Mucosa of rectum (tissue), 2 donors: ENCODE measurements around the gene CACNA1E.

Experiments used
- H3K27ac ChIP-seq, 2 donors: one replicate each; pipeline ENCODE4 v1.7.0; 2013; ENCODE audit warnings: inconsistent platforms in 2 of 2, low read depth in 2 of 2, low read length in 2 of 2
- H3K27me3 ChIP-seq, 2 donors: one replicate each; pipeline ENCODE4 v1.7.0; 2013; ENCODE audit warnings: low read length in 2 of 2; ENCODE audit not compliant: control insufficient read depth in 2 of 2, insufficient read depth in 2 of 2
- H3K36me3 ChIP-seq, 2 donors: one replicate each; pipeline ENCODE4 v1.7.0; 2013; ENCODE audit warnings: low read length in 2 of 2; ENCODE audit not compliant: control insufficient read depth in 2 of 2, insufficient read depth in 2 of 2
- H3K4me1 ChIP-seq, 2 donors: one replicate each; pipeline ENCODE4 v1.7.0; 2013; ENCODE audit warnings: low read length in 2 of 2, mild to moderate bottlenecking in 1 of 2; ENCODE audit not compliant: control insufficient read depth in 2 of 2, insufficient read depth in 2 of 2
- H3K4me3 ChIP-seq, 2 donors: one replicate each; pipeline ENCODE4 v1.7.0; 2013; ENCODE audit warnings: low read length in 2 of 2
- H3K9ac ChIP-seq, 2 donors: one replicate each; pipeline ENCODE4 v1.7.0; 2013; ENCODE audit warnings: low read length in 2 of 2, low read depth in 1 of 2, mild to moderate bottlenecking in 1 of 2
- H3K9me3 ChIP-seq, 2 donors: one replicate each; pipeline ENCODE4 v1.7.0; 2013; ENCODE audit warnings: low read length in 2 of 2; ENCODE audit not compliant: control insufficient read depth in 2 of 2
- donor health status: healthy.
- donor health status: Normal muscosa, but diverticular disease.

The CACNA1E gene

GRCh38 chr1:181496759-181497158 lies 13.4 kb downstream of the CACNA1E start:
- Histone ChIP-seq H3K4me3 (no peak overlapping the region), H3K9ac (no peak overlapping the region), H3K27ac (no peak overlapping the region), H3K27me3 (peaks cover 0 to 2% of the 10 kb centered on the region in 2 donors), H3K4me1 (no peaks in the 10 kb centered on the region), H3K9me3 (no peaks in the 10 kb centered on the region), H3K36me3 (no peaks in the 10 kb centered on the region)

- no peaks in the 10 kb centered on the region for H3K9me3 ChIP-seq
- H3K27me3 ChIP-seq, result no peaks in the 10 kb centered on the region
- no peak overlapping the region for H3K27ac ChIP-seq
- no peaks in the 10 kb centered on the region for H3K36me3 ChIP-seq
- H3K4me3 ChIP-seq, result no peak overlapping the region
- H3K4me1 ChIP-seq, result no peaks in the 10 kb centered on the region
- H3K9ac ChIP-seq, result no peak overlapping the region
These were observed 14.6 kb downstream of the CACNA1E start for GRCh38 chr1:181497870-181498269.

GRCh38 chr1:181499825-181500224 lies 16.5 kb downstream of the CACNA1E start:
- no peak overlapping the region for H3K4me3 ChIP-seq
- H3K4me1 ChIP-seq, result peaks cover 0 to 2% of the 10 kb centered on the region in 2 donors
- no peak overlapping the region for H3K27ac ChIP-seq
- H3K9me3 ChIP-seq, result no peaks in the 10 kb centered on the region
- H3K36me3 ChIP-seq, result no peaks in the 10 kb centered on the region
- no peak overlapping the region for H3K9ac ChIP-seq
- no peaks in the 10 kb centered on the region for H3K27me3 ChIP-seq

GRCh38 chr1:181500636-181501035 lies 17.3 kb downstream of the CACNA1E start:
- peaks cover 0 to 2% of the 10 kb centered on the region in 2 donors for H3K4me1 ChIP-seq
- H3K36me3 ChIP-seq, result no peaks in the 10 kb centered on the region
- H3K27ac ChIP-seq, result no peak overlapping the region
- no peak overlapping the region for H3K9ac ChIP-seq
- no peak overlapping the region for H3K4me3 ChIP-seq
- H3K9me3 ChIP-seq, result no peaks in the 10 kb centered on the region
- H3K27me3 ChIP-seq, result no peaks in the 10 kb centered on the region

- Histone ChIP-seq H3K27ac (no peak overlapping the region), H3K4me1 (peaks cover 0 to 2% of the 10 kb centered on the region in 2 donors), H3K9me3 (no peaks in the 10 kb centered on the region), H3K27me3 (no peaks in the 10 kb centered on the region), H3K9ac (no peak overlapping the region), H3K36me3 (no peaks in the 10 kb centered on the region), H3K4me3 (no peak overlapping the region)
These were observed 18.3 kb downstream of the CACNA1E start for GRCh38 chr1:181501612-181502011.

GRCh38 chr1:181503171-181503810 lies 20.0 kb downstream of the CACNA1E start:
- H3K27ac ChIP-seq, result no peak overlapping the region
- H3K9me3 ChIP-seq, result no peaks in the 10 kb centered on the region
- peaks cover 0 to 2% of the 10 kb centered on the region in 2 donors for H3K4me1 ChIP-seq
- H3K9ac ChIP-seq, result no peak overlapping the region
- H3K36me3 ChIP-seq, result no peaks in the 10 kb centered on the region
- H3K4me3 ChIP-seq, result no peak overlapping the region
- no peaks in the 10 kb centered on the region for H3K27me3 ChIP-seq

- Histone ChIP-seq H3K4me1 (peaks cover 0 to 2% of the 10 kb centered on the region in 2 donors), H3K4me3 (no peak overlapping the region), H3K36me3 (no peaks in the 10 kb centered on the region), H3K9me3 (no peaks in the 10 kb centered on the region), H3K9ac (no peak overlapping the region), H3K27ac (peak overlapping the region in 1 of 2 donors; percentile 25), H3K27me3 (no peaks in the 10 kb centered on the region)
These were observed 21.1 kb downstream of the CACNA1E start for GRCh38 chr1:181504399-181504842.

GRCh38 chr1:181506563-181507353 lies 23.4 kb downstream of the CACNA1E start:
- Histone ChIP-seq H3K4me1 (peaks cover 0 to 2% of the 10 kb centered on the region in 2 donors), H3K9me3 (no peaks in the 10 kb centered on the region), H3K36me3 (no peaks in the 10 kb centered on the region), H3K4me3 (no peak overlapping the region), H3K9ac (no peak overlapping the region), H3K27ac (no peak overlapping the region), H3K27me3 (no peaks in the 10 kb centered on the region)

GRCh38 chr1:181508486-181509165 lies 25.3 kb downstream of the CACNA1E start:
- Histone ChIP-seq H3K27ac (no peak overlapping the region), H3K4me3 (no peak overlapping the region), H3K4me1 (peaks cover 0 to 2% of the 10 kb centered on the region in 2 donors), H3K27me3 (no peaks in the 10 kb centered on the region), H3K9me3 (no peaks in the 10 kb centered on the region), H3K9ac (no peak overlapping the region), H3K36me3 (no peaks in the 10 kb centered on the region)

GRCh38 chr1:181513786-181514297 lies 30.5 kb downstream of the CACNA1E start:
- Histone ChIP-seq H3K36me3 (no peaks in the 10 kb centered on the region), H3K4me1 (no peaks in the 10 kb centered on the region), H3K27me3 (no peaks in the 10 kb centered on the region), H3K9ac (no peak overlapping the region), H3K27ac (no peak overlapping the region), H3K4me3 (no peak overlapping the region), H3K9me3 (no peaks in the 10 kb centered on the region)
